ENCODE data around the gene MMP20.
A peak's percentile ranks its signal among the peaks of the same experiment; 100 is the strongest.

MMP20 gene, protein sequence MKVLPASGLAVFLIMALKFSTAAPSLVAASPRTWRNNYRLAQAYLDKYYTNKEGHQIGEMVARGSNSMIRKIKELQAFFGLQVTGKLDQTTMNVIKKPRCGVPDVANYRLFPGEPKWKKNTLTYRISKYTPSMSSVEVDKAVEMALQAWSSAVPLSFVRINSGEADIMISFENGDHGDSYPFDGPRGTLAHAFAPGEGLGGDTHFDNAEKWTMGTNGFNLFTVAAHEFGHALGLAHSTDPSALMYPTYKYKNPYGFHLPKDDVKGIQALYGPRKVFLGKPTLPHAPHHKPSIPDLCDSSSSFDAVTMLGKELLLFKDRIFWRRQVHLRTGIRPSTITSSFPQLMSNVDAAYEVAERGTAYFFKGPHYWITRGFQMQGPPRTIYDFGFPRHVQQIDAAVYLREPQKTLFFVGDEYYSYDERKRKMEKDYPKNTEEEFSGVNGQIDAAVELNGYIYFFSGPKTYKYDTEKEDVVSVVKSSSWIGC

DNA sequence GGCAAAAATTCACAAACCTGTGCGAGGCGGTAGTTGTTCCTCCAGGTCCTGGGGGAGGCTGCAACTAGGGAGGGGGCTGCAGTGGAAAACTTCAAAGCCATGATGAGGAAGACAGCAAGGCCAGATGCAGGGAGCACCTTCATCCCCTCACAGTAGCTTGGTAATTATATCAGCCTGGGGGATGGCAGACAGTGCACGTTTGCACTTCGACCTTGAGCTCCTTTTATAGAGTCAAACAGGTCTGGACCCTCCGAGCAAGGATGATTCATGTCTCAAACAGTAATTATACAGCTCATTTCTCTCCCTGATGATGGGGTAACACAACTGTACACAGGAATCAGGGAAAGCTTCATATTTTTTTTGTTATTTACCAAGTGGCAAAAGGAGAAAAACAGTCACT lies at the start of gene MMP20:
Gene MMP20 (minus strand): TSS at position 156 of the 400 bp plus-strand sequence. CDS start 13 bp downstream, at position 143.
- DNase-seq (ENCODE audit: low spot score in 2 of 2) = no peak
- H3K36me3 ChIP-seq (replicated peaks) = no peaks in the 10 kb centered on the region
- no peaks in the 10 kb centered on the region for H3K27me3 ChIP-seq (ENCODE audit: low read depth)
- no peaks in the 10 kb centered on the region for H3K9me3 ChIP-seq
- H3K4me3 ChIP-seq = no peak within 1 kb of the TSS
- in situ Hi-C loops (cut with MboI; ENCODE audit: low sequenced_read_pairs) = no loop called here
- no peaks in the 10 kb centered on the region for H3K4me1 ChIP-seq

GRCh38 chr11:102669664-102670063 lies 44.5 kb upstream of the MMP20 start:
- no peaks in the 10 kb centered on the region for H3K9me3 ChIP-seq
- no peaks in the 10 kb centered on the region for H3K36me3 ChIP-seq (replicated peaks)
- DNase-seq (ENCODE audit: low spot score in 2 of 2) = peak in 1 of 2 experiments; percentile 16
- in situ Hi-C loops (cut with MboI; ENCODE audit: low sequenced_read_pairs) = no loop called here
- no peaks in the 10 kb centered on the region for H3K27me3 ChIP-seq (ENCODE audit: low read depth)
- H3K4me3 ChIP-seq = no peak overlapping the region
- peaks cover 8% of the 10 kb centered on the region; the same call in 1 of the 2 replicates for H3K4me1 ChIP-seq

DNA sequence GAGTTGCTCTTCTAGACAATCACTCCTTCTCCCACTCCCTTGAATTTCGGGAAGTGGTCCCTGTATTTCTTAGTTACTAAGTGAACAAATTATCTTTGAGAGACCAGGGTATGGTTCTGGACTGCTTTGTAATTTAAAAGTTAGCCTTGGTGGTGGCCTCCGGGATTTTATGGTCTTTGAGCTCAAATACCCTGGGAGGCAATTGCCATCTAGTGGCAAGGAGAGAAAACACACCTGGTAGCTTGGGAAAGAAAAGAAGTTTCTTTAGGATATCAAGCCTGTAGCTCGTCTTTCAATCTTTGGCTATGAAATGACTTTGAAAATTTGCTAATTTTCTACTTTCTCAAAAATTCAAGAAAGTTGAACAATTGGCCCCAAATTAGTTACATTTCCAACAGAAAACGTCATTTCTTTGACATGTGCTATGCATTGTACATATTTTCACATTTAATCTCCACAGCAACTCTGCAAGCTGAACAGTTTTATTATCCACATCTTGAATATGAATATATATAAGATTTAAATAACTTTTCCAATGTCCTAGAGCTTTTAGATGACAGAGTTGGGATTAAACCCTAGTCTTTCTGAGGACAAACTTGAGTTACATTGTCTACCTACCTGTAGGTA lies 41.3 kb upstream of the MMP20 start:
- in situ Hi-C loops (cut with MboI; ENCODE audit: low sequenced_read_pairs) = no loop called here
- no peaks in the 10 kb centered on the region for H3K9me3 ChIP-seq
- peaks cover 8% of the 10 kb centered on the region; the same call in 1 of the 2 replicates for H3K4me1 ChIP-seq
- peak; percentile 58 to 81 for DNase-seq (ENCODE audit: low spot score in 2 of 2)
- no peaks in the 10 kb centered on the region for H3K36me3 ChIP-seq (replicated peaks)
- no peaks in the 10 kb centered on the region for H3K27me3 ChIP-seq (ENCODE audit: low read depth)
- H3K4me3 ChIP-seq = no peak overlapping the region

DNA sequence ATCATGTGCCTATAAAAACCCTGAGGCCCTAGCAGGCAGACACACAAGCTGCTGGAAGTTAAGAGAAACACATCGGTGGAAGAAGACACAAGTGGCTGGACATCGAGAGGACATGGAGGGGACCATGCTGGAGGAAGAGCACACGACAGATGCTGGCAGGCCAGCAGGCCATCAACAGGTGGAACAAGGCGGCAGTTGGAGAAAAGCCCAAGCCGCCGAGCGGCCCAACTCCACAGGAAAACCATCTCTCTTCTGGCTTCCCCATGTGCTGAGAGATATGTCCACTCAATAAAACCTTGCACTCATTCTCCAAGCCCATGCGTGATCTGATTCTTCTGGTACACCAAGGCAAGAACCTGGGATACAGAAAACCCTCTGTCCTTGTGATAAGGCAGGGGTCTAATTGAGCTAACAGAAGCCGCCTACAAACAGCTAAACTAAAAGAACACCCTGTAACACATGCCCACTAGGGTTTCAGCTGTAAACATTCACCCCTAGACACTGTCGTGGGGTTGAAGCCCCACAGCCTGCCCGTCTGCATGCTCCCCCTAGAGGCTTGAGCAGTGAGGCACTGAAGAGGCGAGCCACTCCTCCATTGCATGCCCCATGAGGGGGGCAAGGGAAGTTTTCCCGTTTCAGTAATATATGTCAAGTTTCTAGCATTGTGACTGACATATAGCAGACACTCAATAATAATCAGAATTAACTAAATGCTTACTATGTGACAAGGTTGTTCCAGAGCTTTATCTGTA lies 39.0 kb upstream of the MMP20 start:
- peak in 1 of 2 experiments; percentile 57 for DNase-seq (ENCODE audit: low spot score in 2 of 2)
- Histone ChIP-seq H3K27me3 (ENCODE audit: low read depth) (no peaks in the 10 kb centered on the region), H3K4me1 (no peaks in the 10 kb centered on the region), H3K9me3 (no peaks in the 10 kb centered on the region), H3K36me3 (replicated peaks) (no peaks in the 10 kb centered on the region), H3K4me3 (no peak overlapping the region)
- in situ Hi-C loops (cut with MboI; ENCODE audit: low sequenced_read_pairs) = no loop called here

DNA sequence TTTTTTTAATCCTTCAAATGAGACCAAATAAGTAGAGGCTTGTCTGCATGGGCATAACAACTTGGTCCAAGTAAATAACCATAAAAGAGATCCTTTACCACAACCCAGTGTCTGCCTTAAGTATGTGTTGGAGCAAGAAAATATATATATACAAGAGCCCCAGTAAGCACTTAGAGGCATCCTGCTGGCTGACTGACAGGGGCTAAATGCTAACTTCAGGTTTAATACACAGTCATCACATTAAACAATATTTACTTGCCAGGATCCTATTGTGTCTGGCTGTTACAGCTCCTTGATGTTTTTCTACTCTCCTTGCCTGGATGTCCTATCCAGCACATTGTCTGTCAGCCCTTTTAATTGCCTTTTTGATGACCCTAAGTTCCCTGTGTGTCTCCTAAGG lies 37.5 kb upstream of the MMP20 start:
- H3K9me3 ChIP-seq = no peaks in the 10 kb centered on the region
- peaks cover under 1% of the 10 kb centered on the region; the same call in 1 of the 2 replicates for H3K27me3 ChIP-seq (ENCODE audit: low read depth)
- no peaks in the 10 kb centered on the region for H3K36me3 ChIP-seq (replicated peaks)
- in situ Hi-C loops (cut with MboI; ENCODE audit: low sequenced_read_pairs) = no loop called here
- H3K4me3 ChIP-seq = no peak overlapping the region
- no peak for DNase-seq (ENCODE audit: low spot score in 2 of 2)
- no peaks in the 10 kb centered on the region for H3K4me1 ChIP-seq

GRCh38 chr11:102661040-102661439 lies 35.9 kb upstream of the MMP20 start:
- Histone ChIP-seq H3K27me3 (ENCODE audit: low read depth) (peaks cover 2% of the 10 kb centered on the region; the same call in 1 of the 2 replicates), H3K9me3 (no peaks in the 10 kb centered on the region), H3K36me3 (replicated peaks) (no peaks in the 10 kb centered on the region), H3K4me1 (no peaks in the 10 kb centered on the region), H3K4me3 (no peak overlapping the region)
- in situ Hi-C loops (cut with MboI; ENCODE audit: low sequenced_read_pairs) = no loop called here
- no peak for DNase-seq (ENCODE audit: low spot score in 2 of 2)

GRCh38 chr11:102656528-102656927 lies 31.4 kb upstream of the MMP20 start:
- no peak for DNase-seq (ENCODE audit: low spot score in 2 of 2)
- H3K36me3 ChIP-seq (replicated peaks) = no peaks in the 10 kb centered on the region
- no peak overlapping the region for H3K4me3 ChIP-seq
- no peaks in the 10 kb centered on the region for H3K9me3 ChIP-seq
- H3K4me1 ChIP-seq = no peaks in the 10 kb centered on the region
- in situ Hi-C loops (cut with MboI; ENCODE audit: low sequenced_read_pairs) = no loop called here
- peaks cover 2% of the 10 kb centered on the region; the same call in 1 of the 2 replicates for H3K27me3 ChIP-seq (ENCODE audit: low read depth)

- Histone ChIP-seq H3K36me3 (replicated peaks) (no peaks in the 10 kb centered on the region), H3K27me3 (ENCODE audit: low read depth) (peaks cover 2% of the 10 kb centered on the region; the same call in 1 of the 2 replicates), H3K4me3 (no peak overlapping the region), H3K4me1 (no peaks in the 10 kb centered on the region), H3K9me3 (no peaks in the 10 kb centered on the region)
- in situ Hi-C loops (cut with MboI; ENCODE audit: low sequenced_read_pairs) = no loop called here
- DNase-seq (ENCODE audit: low spot score in 2 of 2) = no peak
These were observed 30.4 kb upstream of the MMP20 start for GRCh38 chr11:102655547-102655946.

DNA sequence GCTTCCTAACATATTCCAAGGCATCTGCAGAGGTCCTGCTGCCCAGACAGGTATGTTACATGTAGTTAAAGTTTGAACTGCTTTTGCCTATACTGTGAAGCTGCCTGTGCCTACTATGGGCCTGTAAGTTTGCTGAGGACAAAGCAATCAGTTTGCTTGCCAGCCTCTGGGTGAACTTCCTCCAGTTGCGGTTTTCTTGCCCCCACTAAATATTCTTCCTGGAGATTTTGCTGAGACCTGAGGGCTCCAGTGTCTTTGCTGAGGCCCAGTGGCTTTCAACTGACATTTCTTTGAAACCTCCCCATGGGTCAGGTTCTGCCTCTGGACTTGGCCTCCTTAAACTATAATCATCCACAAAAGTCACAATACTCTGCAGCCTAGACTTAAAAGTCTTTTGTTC lies 29.6 kb upstream of the MMP20 start:
- H3K36me3 ChIP-seq (replicated peaks) = no peaks in the 10 kb centered on the region
- in situ Hi-C loops (cut with MboI; ENCODE audit: low sequenced_read_pairs) = no loop called here
- no peaks in the 10 kb centered on the region for H3K4me1 ChIP-seq
- no peak overlapping the region for H3K4me3 ChIP-seq
- no peaks in the 10 kb centered on the region for H3K9me3 ChIP-seq
- no peak for DNase-seq (ENCODE audit: low spot score in 2 of 2)
- peaks cover 2% of the 10 kb centered on the region; the same call in 1 of the 2 replicates for H3K27me3 ChIP-seq (ENCODE audit: low read depth)

DNA sequence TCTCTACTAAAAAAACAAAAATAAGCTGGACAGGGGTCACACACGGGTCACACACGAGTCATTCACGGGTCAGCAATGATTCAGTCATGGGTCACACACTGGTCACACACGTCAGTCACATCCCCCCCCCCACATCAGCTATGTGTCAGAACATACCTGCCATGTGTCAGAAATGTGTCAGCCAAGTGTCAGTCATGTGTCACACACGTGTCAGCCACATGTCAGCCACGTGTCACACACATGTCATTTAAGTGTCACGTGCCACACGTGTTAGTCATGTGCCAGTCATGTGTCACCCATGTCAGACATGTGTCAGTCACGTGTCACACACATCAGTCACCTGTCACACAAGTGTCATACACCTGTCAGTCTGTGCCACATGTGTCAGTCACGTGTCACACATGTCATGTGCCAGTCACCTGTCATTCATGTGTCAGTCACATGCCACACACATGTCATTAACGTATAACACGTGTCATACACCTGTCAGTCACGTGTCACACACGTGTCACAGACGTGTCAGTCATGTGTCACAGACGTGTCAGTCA lies 28.7 kb upstream of the MMP20 start:
- no peak overlapping the region for H3K4me3 ChIP-seq
- H3K27me3 ChIP-seq (ENCODE audit: low read depth) = peaks cover 2% of the 10 kb centered on the region; the same call in 1 of the 2 replicates
- no peak for DNase-seq (ENCODE audit: low spot score in 2 of 2)
- no peaks in the 10 kb centered on the region for H3K9me3 ChIP-seq
- no peaks in the 10 kb centered on the region for H3K4me1 ChIP-seq
- in situ Hi-C loops (cut with MboI; ENCODE audit: low sequenced_read_pairs) = no loop called here
- H3K36me3 ChIP-seq (replicated peaks) = no peaks in the 10 kb centered on the region

DNA sequence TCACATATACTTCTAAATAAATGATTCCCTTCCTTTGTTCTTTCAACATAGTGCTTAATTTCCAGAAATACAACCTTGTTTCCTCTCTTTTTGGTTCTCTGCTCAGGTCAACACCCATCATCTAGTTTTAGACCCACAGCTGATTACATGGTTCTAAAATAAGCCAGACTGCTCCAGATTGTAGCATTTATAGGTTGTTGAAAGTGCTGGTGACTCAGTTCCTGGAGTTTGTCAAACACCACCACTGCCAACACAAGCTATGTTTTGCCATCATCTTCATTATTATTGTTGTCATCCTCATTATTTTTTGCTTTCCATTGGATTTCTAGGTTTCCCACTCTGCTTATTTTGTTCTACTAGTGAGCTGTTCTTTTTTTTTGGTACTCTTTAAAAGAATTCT lies 22.3 kb upstream of the MMP20 start:
- no peak for DNase-seq (ENCODE audit: low spot score in 2 of 2)
- H3K4me3 ChIP-seq = no peak overlapping the region
- no peaks in the 10 kb centered on the region for H3K27me3 ChIP-seq (ENCODE audit: low read depth)
- no peaks in the 10 kb centered on the region for H3K9me3 ChIP-seq
- no peaks in the 10 kb centered on the region for H3K36me3 ChIP-seq (replicated peaks)
- in situ Hi-C loops (cut with MboI; ENCODE audit: low sequenced_read_pairs) = no loop called here
- no peaks in the 10 kb centered on the region for H3K4me1 ChIP-seq

- no peaks in the 10 kb centered on the region for H3K4me1 ChIP-seq
- no peaks in the 10 kb centered on the region for H3K9me3 ChIP-seq
- in situ Hi-C loops (cut with MboI; ENCODE audit: low sequenced_read_pairs) = no loop called here
- DNase-seq (ENCODE audit: low spot score in 2 of 2) = no peak
- no peaks in the 10 kb centered on the region for H3K36me3 ChIP-seq (replicated peaks)
- no peaks in the 10 kb centered on the region for H3K27me3 ChIP-seq (ENCODE audit: low read depth)
- H3K4me3 ChIP-seq = no peak overlapping the region
These were observed 18.8 kb upstream of the MMP20 start for GRCh38 chr11:102643941-102644340.

DNA sequence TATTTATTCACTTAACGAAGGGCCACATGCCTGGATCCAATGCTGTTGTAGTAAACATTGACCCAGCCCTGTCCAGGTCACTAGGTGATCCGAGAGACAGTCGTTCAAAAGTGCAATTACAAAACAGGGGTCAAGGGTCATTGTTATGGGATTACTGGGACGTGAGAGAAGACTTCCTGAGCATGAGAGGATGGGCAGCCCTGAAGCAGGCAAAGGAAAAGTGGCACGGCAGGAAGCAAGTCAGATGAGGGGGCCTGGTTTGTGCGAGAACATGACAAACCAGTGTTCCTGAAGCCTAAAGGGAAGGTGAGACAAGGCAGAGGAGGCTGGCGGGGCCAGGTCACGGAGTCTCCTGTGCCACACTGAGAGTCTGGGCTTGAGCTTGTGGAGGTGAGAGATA lies 15.8 kb upstream of the MMP20 start:
- H3K4me1 ChIP-seq = no peaks in the 10 kb centered on the region
- no peak for DNase-seq (ENCODE audit: low spot score in 2 of 2)
- in situ Hi-C loops (cut with MboI; ENCODE audit: low sequenced_read_pairs) = no loop called here
- no peaks in the 10 kb centered on the region for H3K9me3 ChIP-seq
- no peak overlapping the region for H3K4me3 ChIP-seq
- no peaks in the 10 kb centered on the region for H3K27me3 ChIP-seq (ENCODE audit: low read depth)
- H3K36me3 ChIP-seq (replicated peaks) = no peaks in the 10 kb centered on the region

All from HAP-1 (cell line).